Measurements from ENCODE around the gene GALNS.

The GALNS gene

DNA sequence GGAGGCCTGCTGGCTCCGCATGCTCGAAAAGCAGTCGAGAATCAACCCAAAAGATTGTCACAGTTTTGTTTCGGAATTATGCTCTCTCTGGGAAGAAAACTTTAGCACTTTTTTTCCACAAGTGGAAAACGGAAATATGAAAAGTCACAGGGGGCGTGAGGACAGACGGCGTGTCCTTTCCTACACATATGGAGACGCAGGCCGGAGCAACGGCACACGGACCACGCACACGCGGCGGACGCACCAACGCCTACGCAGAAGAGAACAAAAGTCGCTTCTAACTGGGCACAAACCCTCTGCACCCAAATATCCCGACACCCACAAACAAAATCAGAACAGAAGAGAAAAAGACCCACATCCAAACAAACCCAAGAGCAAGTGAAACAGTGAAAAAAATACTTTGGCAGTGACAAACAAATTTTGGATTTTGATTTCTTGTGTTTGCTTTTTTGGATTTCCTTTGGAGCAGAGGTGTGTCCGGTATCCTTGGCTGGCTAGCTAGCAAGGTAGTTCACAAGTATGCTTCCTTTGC is 19.0 kb upstream of the GALNS start:
- no peak for DNase-seq (ENCODE audit: low read depth)

GRCh38 chr16:88874938-88875599 is 18.3 kb upstream of the GALNS start:
- DNase-seq (ENCODE audit: low read depth), result no peak

GRCh38 chr16:88872650-88873331 is 16.0 kb upstream of the GALNS start:
- DNase-seq (ENCODE audit: low read depth), result no peak

- DNase-seq (ENCODE audit: low read depth), result no peak
Measured at GRCh38 chr16:88871730-88872416, 15.1 kb upstream of the GALNS start.

DNA sequence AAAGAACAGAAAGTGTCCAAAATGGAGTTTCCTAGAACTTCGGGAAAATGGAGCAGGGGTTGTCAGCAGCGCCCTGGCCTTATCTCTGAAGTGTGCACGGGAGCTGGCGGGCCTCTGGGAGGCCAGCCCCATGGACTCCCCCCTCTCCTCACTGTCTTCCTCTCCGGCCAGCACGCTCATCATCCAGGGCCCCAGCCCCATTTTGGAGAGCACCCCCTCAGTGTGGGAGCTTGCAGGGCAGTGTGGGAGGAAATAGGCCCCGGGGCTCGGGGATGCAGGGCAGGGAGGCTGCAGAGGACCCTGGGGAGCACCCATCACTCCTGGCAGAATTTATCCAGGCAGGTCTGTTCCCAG is 14.6 kb upstream of the GALNS start:
- no peak for DNase-seq (ENCODE audit: low read depth)

GRCh38 chr16:88870608-88871348 is 14.0 kb upstream of the GALNS start:
- DNase-seq (ENCODE audit: low read depth), result no peak

DNA sequence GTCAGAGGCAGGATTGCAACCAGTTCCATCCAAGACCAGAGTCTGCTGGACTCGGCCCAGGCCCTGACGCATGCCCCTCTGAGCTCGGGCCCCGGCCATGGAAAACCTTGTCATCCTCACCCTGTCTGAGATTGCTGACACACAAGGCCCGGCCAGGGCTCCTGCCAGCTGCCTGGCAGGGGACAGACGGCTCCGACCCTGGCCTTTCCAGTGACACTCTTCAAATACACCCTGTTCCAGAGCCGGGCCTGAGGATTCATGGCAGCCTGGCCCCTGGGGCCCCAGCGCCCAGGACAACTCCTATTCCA is 12.9 kb upstream of the GALNS start:
- DNase-seq (ENCODE audit: low read depth), result no peak

- DNase-seq (ENCODE audit: low read depth), result no peak
Measured at GRCh38 chr16:88868974-88869672, 12.4 kb upstream of the GALNS start.

DNA sequence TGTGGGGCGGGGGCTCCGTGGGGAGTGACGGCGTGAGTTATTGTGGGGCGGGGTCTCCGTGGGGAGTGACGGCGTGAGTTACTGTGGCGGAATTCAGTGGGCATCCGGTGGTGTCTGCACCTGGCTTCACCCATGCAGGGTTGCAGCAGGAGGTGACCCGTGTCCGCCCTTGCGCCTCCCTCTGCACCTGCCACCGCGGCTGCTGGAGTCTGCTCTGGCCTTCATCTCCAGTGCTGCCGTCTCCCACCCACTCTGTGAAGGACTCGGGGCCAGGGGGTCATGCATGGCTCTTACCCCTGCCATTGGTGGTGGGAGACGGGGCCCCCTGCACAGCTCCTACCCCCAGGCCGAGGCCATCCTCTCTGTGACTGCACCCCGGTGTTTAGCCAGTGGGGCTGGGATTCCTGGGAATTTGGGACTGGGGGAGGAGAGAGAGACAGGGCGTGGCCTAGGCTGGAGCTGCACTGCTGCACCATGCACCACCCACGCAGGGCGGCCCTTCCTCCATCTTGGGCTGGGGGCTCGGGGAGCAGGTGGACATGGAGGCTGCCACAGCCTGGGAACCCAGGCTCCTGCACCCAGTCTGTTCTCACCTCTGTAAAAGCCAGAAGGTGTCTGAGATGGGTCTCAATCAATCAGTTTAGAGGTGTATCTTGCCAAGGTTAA is 11.0 kb upstream of the GALNS start:
- no peak for DNase-seq (ENCODE audit: low read depth)

GRCh38 chr16:88866151-88866920 is 9.6 kb upstream of the GALNS start, which contains the start of gene PABPN1L:
Gene PABPN1L, minus strand, starts transcription at chr16:88866660. Its CDS starts 54 bp downstream, at chr16:88866606.
- DNase-seq (ENCODE audit: low read depth), result no peak

- DNase-seq (ENCODE audit: low read depth), result no peak
Measured at GRCh38 chr16:88865742-88866141, 9.0 kb upstream of the GALNS start.

- no peak for DNase-seq (ENCODE audit: low read depth)
Measured at GRCh38 chr16:88865310-88865709, 8.6 kb upstream of the GALNS start.

- DNase-seq (ENCODE audit: low read depth), result no peak
Measured at GRCh38 chr16:88864521-88864920, 7.8 kb upstream of the GALNS start.

GRCh38 chr16:88864099-88864498 is 7.4 kb upstream of the GALNS start:
- no peak for DNase-seq (ENCODE audit: low read depth)

DNA sequence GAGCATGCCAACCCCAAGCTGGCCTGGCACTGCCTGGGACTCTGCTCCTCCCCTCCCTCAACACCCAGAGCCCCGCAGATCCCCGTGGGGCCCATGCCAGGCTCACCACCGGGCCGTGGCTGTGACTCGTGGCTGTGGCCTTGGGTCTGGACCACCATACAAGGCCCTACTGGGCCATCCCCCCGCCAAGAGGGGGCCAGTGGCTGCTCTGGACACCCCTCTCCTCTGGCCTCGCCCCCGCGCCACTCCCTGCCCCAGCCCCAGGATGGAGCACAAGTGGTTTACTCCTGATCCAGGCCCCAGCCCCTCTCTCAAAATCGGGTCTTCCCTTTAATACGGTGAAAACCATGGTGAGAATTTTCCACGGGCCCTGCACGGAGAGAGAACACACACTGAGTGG is 6.7 kb upstream of the GALNS start:
- DNase-seq (ENCODE audit: low read depth), result no peak

GRCh38 chr16:88862968-88863367 is 6.2 kb upstream of the GALNS start:
- DNase-seq (ENCODE audit: low read depth), result no peak

GRCh38 chr16:88861359-88861758 is 4.6 kb upstream of the GALNS start:
- no peak for DNase-seq (ENCODE audit: low read depth)

DNA sequence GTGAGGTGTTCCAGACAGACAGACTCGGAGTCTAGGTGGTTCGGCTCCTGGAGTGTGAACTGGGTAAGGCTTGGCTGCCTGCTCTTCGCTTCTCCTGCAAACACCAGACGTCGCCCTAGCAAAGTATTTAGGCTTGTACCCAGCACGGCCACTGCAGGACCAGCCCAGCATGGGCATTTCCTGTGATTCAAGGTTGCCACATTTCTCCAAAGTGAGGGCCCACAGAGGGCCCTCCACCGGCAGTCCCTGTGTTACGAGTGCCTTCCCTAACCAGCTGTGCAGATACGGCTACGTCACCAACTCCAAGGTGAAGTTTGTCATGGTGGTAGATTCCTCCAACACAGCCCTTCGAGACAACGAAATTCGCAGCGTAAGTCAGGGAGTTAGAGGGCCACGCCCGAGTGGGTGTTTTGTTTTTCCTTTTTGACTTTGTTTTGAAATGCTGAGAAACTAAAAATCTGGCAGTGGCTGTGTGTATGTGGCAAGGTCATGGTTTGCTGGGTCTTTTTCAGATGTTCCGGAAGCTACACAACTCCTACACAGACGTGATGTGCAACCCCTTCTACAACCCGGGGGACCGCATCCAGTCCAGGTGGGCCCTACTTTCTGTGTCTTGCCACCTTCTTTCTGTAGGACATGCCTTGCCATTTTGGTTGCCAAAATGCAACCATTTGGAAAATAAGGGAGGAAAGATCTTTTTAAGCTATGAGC is 2.8 kb upstream of the GALNS start:
- no peak for DNase-seq (ENCODE audit: low read depth)

DNA sequence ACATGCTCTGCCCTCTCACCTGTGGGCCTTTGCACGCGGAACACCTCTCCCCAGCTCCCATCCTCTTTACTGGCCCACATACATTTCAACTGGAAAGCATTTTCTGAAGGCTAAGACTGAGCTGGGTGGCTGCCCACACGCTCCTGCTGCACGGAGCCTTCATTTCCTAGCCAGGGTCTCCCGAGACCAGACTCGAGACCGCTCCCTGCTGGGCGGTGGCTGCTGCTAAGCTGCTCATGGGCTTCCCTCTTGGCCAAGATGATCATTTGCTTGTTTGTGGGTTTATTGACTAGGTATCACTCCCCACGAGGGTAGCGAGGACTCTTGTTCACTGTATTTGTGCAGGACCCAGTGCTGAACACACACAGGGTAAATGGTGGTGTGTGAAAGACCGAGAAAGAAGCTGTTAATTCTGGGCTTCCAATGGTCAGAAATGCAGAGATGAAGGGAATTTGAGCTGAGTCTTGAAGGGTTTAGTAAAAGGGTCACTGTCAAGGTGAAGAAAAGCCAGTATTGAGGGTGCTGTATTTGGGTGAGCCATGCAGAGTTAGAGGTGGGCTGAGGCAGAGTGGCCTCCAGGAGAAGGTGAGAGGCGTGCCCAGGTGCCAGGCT is 1.1 kb upstream of the GALNS start:
- DNase-seq (ENCODE audit: low read depth), result peak; percentile 43
